Fibroblast of lung (primary cell): ENCODE measurements around the gene MDFIC. TPM values are rescaled to one million over a fixed set of nuclear protein-coding genes. Genes with fewer than 3 reads are reported as not detected.

ENCODE experiments used
- DNase-seq, 2 donors: peaks; one replicate each; pipeline versions ENCODE4 v3.0.0 to v3.0.0-alpha.2; 2010; ENCODE audit warnings: low read depth in 2 of 2
- H2AFZ ChIP-seq: 2 replicates; pipeline ENCODE4 v1.5.1; 2012; ENCODE audit warnings: low read length, control low read depth, inconsistent platforms
- H3K27ac ChIP-seq: 2 replicates; pipeline ENCODE4 v1.5.1; 2011; ENCODE audit warnings: low read length, control low read depth; ENCODE audit not compliant: insufficient read depth
- H3K27me3 ChIP-seq: 2 replicates; pipeline ENCODE4 v1.5.1; 2011; ENCODE audit warnings: mild to moderate bottlenecking, low read length; ENCODE audit not compliant: control insufficient read depth, insufficient read depth
- H3K36me3 ChIP-seq: 2 replicates; pipeline ENCODE4 v1.5.1; 2011; ENCODE audit warnings: low read length; ENCODE audit not compliant: control insufficient read depth, insufficient read depth
- H3K4me1 ChIP-seq: 2 replicates; pipeline ENCODE4 v1.5.1; 2011; ENCODE audit warnings: low read length; ENCODE audit not compliant: control insufficient read depth, insufficient read depth; ENCODE audit errors: extremely low read depth
- H3K4me2 ChIP-seq: 2 replicates; pipeline ENCODE4 v1.5.1; 2011; ENCODE audit warnings: low read length, control low read depth; ENCODE audit not compliant: insufficient read depth; ENCODE audit errors: extremely low read depth
- H3K4me3 ChIP-seq, 4 experiments: fragments of 200-600 bp in 1 of 4; sonication (generic) in 1 of 4; replicated peaks in 1 of 4; 2 replicates each; pipeline ENCODE4 v1.5.1; 2011 to 2016; ENCODE audit warnings: low read length in 4 of 4, low read depth in 3 of 4, mild to moderate bottlenecking in 3 of 4, control low read depth in 2 of 4, inconsistent platforms in 1 of 4, mixed read lengths in 1 of 4; ENCODE audit not compliant: insufficient read depth in 1 of 4; ENCODE audit errors: control extremely low read depth in 1 of 4
- H3K79me2 ChIP-seq: 2 replicates; pipeline ENCODE4 v1.5.1; 2012; ENCODE audit warnings: mild to moderate bottlenecking, low read length, inconsistent platforms; ENCODE audit not compliant: control insufficient read depth, insufficient read depth
- H3K9ac ChIP-seq: 2 replicates; pipeline ENCODE4 v1.5.1; 2011; ENCODE audit warnings: mild to moderate bottlenecking, low read length, control low read depth; ENCODE audit not compliant: insufficient read depth
- H3K9me3 ChIP-seq: 2 replicates; pipeline ENCODE4 v1.5.1; 2012; ENCODE audit warnings: low read depth, low read length; ENCODE audit not compliant: control insufficient read depth, insufficient read depth
- H4K20me1 ChIP-seq: 2 replicates; pipeline ENCODE4 v1.5.1; 2011; ENCODE audit warnings: low read length; ENCODE audit not compliant: control insufficient read depth, insufficient read depth; ENCODE audit errors: extremely low read depth
- EZH2 ChIP-seq: IDR thresholded peaks from 2 replicates; pipeline ENCODE4 v1.5.1; 2012; ENCODE audit warnings: low read length, control low read depth, mild to moderate bottlenecking; ENCODE audit errors: missing control alignments
- polyA plus RNA-seq, 2 donors: library from polyadenylated mRNA; depleted of rRNA in 1 of 2; stranded (reverse) in 1 of 2; unstranded in 1 of 2; fragments of >200 nt; gene quantifications; 2 replicates each; pipeline ENCODE4 v1.2.1, GENCODE V29; 2011 to 2012; ENCODE audit warnings: missing spikeins in 1 of 2
- total RNA-seq: library from RNA; depleted of rRNA; stranded (reverse); fragments of >200 nt; gene quantifications from 2 replicates; pipeline ENCODE4 v1.2.1, GENCODE V29; 2014
- TF ChIP-seq, protein P1 (sequence below), 2 donors: IDR thresholded peaks in 1 of 2; conservative IDR thresholded peaks in 1 of 2; 1 replicate in 1 of 2; 2 replicates in 1 of 2; pipeline ENCODE4 v1.5.1; 2011 to 2012; ENCODE audit warnings: low read length in 2 of 2, control low read depth in 1 of 2, inconsistent platforms in 1 of 2, low read depth in 1 of 2, mild to moderate bottlenecking in 1 of 2

The MDFIC gene
- total and polyA plus RNA-seq, 2 donors (not counting 1 experiment from before 2014, with no cell fraction given), result 38.7 to 67.4 TPM

DNA sequence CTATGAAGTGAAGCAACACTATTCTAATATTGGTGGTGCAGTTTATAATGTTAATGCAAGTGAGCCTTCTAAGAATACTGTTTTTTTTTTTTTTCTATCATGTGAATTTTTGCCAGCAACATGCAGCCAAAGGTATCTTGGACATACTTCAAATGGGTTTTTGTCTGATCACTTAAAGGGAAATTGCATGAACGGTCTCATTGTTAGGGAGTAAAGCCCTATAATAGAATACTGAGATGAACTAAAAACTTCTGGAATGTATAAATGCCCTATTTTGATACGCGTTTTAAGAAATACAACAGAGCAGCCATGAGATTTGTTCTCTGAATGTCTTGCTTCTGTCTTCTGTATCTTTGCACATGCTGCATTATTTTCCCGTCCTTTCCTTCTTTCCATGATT lies 10.5 kb upstream of the MDFIC start:
- TF ChIP-seq EZH2, result no peak
- TF ChIP-seq, protein P1, sequence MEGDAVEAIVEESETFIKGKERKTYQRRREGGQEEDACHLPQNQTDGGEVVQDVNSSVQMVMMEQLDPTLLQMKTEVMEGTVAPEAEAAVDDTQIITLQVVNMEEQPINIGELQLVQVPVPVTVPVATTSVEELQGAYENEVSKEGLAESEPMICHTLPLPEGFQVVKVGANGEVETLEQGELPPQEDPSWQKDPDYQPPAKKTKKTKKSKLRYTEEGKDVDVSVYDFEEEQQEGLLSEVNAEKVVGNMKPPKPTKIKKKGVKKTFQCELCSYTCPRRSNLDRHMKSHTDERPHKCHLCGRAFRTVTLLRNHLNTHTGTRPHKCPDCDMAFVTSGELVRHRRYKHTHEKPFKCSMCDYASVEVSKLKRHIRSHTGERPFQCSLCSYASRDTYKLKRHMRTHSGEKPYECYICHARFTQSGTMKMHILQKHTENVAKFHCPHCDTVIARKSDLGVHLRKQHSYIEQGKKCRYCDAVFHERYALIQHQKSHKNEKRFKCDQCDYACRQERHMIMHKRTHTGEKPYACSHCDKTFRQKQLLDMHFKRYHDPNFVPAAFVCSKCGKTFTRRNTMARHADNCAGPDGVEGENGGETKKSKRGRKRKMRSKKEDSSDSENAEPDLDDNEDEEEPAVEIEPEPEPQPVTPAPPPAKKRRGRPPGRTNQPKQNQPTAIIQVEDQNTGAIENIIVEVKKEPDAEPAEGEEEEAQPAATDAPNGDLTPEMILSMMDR (conservative IDR thresholded peaks at IDR 0.05 in 1 of 2, IDR thresholded peaks at IDR 0.05 in 1 of 2; ENCODE audit: low read depth in 1 of 2, low read length in 2 of 2), result no peak
- no peaks in the 10 kb centered on the region for H3K36me3 ChIP-seq
- no peak overlapping the region for H3K9ac ChIP-seq
- no peaks in the 10 kb centered on the region for H3K9me3 ChIP-seq
- H3K27ac ChIP-seq, result no peak overlapping the region
- H3K4me2 ChIP-seq, result no peak overlapping the region
- no peaks in the 10 kb centered on the region for H3K4me1 ChIP-seq
- no peak overlapping the region for H2AFZ ChIP-seq
- H4K20me1 ChIP-seq, result no peaks in the 10 kb centered on the region
- no peak for DNase-seq
- no peak overlapping the region for H3K4me3 ChIP-seq
- H3K27me3 ChIP-seq, result no peaks in the 10 kb centered on the region
- no peaks in the 10 kb centered on the region for H3K79me2 ChIP-seq

DNA sequence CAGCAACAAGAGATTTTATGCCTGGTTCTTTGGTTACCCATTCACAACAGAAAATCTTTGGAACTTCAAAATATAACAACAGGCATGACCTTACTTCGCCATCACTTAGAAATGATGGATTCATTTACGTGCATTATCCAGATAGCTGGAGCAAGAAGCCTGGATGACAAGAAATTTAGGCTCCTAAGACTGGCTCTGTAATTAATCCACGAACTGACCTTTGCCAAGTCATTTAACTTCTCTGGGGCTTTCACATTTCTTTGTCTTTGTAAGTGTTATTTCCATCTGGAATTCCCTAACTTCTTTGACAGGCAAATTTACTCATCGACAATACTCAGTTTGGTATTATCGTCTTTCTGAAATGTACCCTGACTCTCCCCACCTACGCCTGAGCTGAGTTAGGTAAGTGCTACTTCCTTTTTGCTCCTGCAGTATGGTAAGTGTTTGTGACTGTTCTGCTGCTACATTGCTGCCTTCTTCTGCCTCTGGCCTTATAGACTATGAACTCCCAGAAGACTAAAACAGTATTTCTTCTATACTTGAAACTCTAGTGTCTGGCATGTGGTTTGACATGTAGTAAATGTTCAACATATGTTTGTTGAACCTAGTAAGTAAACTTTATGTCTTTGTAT lies 5.5 kb upstream of the MDFIC start:
- Histone ChIP-seq H2AFZ (no peak overlapping the region), H3K9ac (no peak overlapping the region), H3K79me2 (no peaks in the 10 kb centered on the region), H3K4me3 (no peak overlapping the region), H3K4me1 (no peaks in the 10 kb centered on the region), H3K36me3 (no peaks in the 10 kb centered on the region), H3K27ac (no peak overlapping the region), H3K27me3 (no peaks in the 10 kb centered on the region), H3K9me3 (no peaks in the 10 kb centered on the region), H4K20me1 (no peaks in the 10 kb centered on the region), H3K4me2 (no peak overlapping the region)
- TF ChIP-seq EZH2, result no peak
- TF ChIP-seq, protein P1 (conservative IDR thresholded peaks at IDR 0.05 in 1 of 2, IDR thresholded peaks at IDR 0.05 in 1 of 2; ENCODE audit: low read depth in 1 of 2, low read length in 2 of 2), result no peak
- DNase-seq, result no peak

DNA sequence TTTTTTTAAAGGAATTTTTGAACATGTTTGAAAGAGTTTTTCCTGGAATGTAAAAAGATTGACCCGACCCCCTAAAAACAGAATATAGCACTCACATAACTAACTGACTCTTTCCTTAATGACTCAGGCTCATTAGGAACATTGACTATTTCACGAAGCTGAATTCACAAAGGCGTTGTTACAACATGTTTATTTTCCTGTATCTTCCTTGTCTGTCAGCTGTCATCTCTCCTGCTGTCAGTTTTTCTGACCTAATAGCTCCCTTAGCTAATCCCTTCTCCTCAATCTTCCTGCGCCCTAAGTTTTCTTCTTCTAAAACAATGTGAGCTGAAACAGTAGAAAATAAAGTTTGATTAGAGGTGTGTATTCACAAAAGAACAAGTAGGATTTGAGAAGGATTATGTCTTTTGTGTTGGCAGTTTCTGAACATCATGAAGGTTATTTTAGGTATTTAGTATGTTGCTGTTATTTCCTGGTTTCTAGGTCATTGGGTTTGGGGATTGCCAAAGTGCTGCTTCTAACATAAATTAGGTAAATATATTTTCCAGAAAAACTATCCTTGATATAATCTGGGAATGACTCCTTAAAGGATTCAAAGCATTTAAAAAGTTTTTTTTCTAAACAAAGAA lies 4.6 kb upstream of the MDFIC start:
- H3K36me3 ChIP-seq, result no peaks in the 10 kb centered on the region
- no peak for DNase-seq
- H3K4me3 ChIP-seq, result no peak overlapping the region
- H2AFZ ChIP-seq, result no peak overlapping the region
- H3K27ac ChIP-seq, result no peak overlapping the region
- TF ChIP-seq, protein P1 (conservative IDR thresholded peaks at IDR 0.05 in 1 of 2, IDR thresholded peaks at IDR 0.05 in 1 of 2; ENCODE audit: low read depth in 1 of 2, low read length in 2 of 2), result no peak
- TF ChIP-seq EZH2, result no peak
- no peaks in the 10 kb centered on the region for H3K4me1 ChIP-seq
- no peaks in the 10 kb centered on the region for H3K9me3 ChIP-seq
- no peak overlapping the region for H3K9ac ChIP-seq
- no peaks in the 10 kb centered on the region for H3K27me3 ChIP-seq
- H3K4me2 ChIP-seq, result no peak overlapping the region
- no peaks in the 10 kb centered on the region for H4K20me1 ChIP-seq
- H3K79me2 ChIP-seq, result no peaks in the 10 kb centered on the region
